ENCODE results near the gene TSPAN11.

TSPAN11 gene

DNA sequence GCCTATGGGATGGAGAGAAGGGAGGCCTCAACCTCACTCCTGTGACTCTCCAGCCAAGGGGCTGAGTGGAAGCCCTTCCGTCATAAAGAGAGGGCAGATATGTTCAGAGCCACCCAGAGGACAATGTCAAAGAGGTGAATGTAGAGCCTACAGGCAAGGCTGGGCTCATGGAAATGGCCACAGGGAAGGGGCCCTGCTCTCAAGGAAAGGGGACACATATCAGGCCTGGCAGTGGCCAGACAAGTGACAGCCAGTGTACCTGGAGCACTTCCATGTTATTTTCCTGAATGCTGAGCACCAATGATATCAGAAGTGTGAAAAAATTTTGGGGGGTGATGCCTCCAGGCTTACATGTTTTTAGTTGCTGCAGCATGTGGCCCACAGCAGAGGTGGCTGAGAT lies 110.5 kb downstream of the TSPAN11 start:
- no peak for DNase-seq (ENCODE audit: low read depth, low spot score)
- H3K4me3 ChIP-seq (ENCODE audit: insufficient read length, low read depth), result no peak overlapping the region
- H3K27me3 ChIP-seq (ENCODE audit: insufficient read depth, insufficient read length), result peaks cover 7% of the 10 kb centered on the region
- no peaks in the 10 kb centered on the region for H3K9me3 ChIP-seq (ENCODE audit: insufficient read depth, low read length)
- TF ChIP-seq ZNF274 (IDR thresholded peaks at IDR 0.05; ENCODE audit: low read depth, low read length), result no peak
- TF ChIP-seq YY1 (IDR thresholded peaks at IDR 0.05; ENCODE audit: insufficient read depth, insufficient read length), result no peak
- no peak for TF ChIP-seq SUZ12 (IDR thresholded peaks at IDR 0.05; ENCODE audit: extremely low read depth, insufficient read depth, insufficient read length)
- no peaks in the 10 kb centered on the region for H3K4me1 ChIP-seq (ENCODE audit: insufficient read depth, insufficient read length)
- no peaks in the 10 kb centered on the region for H3K36me3 ChIP-seq (ENCODE audit: insufficient read depth, insufficient read length, low read length)
- no peak overlapping the region for H3K9ac ChIP-seq (ENCODE audit: insufficient read length, low read depth)

DNA sequence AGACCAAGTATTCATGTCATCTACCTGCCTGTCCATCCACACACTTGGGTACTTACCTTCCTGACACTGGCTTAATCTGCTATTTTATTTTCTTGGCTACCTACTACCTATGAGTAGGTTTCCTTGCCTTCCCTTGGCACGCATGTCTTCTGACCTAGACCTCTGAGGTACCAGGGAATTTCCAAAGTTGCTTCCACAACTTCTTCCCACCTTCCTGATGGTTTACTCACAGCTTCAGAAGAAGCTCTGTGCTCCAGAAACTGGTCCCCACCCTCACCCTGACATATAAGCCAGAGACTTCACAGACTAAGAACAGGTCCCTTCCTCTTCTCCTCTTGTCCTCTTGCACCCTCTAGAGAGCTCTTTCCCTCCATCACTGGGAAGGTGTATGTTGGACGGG lies 111.4 kb downstream of the TSPAN11 start:
- Histone ChIP-seq H3K9ac (ENCODE audit: insufficient read length, low read depth) (no peak overlapping the region), H3K4me1 (ENCODE audit: insufficient read depth, insufficient read length) (no peaks in the 10 kb centered on the region), H3K9me3 (ENCODE audit: insufficient read depth, low read length) (no peaks in the 10 kb centered on the region), H3K4me3 (ENCODE audit: insufficient read length, low read depth) (no peak overlapping the region), H3K27me3 (ENCODE audit: insufficient read depth, insufficient read length) (peaks cover 5% of the 10 kb centered on the region), H3K36me3 (ENCODE audit: insufficient read depth, insufficient read length, low read length) (no peaks in the 10 kb centered on the region)
- no peak for DNase-seq (ENCODE audit: low read depth, low spot score)
- TF ChIP-seq YY1 (IDR thresholded peaks at IDR 0.05; ENCODE audit: insufficient read depth, insufficient read length) (no peak), SUZ12 (IDR thresholded peaks at IDR 0.05; ENCODE audit: extremely low read depth, insufficient read depth, insufficient read length) (no peak), ZNF274 (IDR thresholded peaks at IDR 0.05; ENCODE audit: low read depth, low read length) (no peak)

DNA sequence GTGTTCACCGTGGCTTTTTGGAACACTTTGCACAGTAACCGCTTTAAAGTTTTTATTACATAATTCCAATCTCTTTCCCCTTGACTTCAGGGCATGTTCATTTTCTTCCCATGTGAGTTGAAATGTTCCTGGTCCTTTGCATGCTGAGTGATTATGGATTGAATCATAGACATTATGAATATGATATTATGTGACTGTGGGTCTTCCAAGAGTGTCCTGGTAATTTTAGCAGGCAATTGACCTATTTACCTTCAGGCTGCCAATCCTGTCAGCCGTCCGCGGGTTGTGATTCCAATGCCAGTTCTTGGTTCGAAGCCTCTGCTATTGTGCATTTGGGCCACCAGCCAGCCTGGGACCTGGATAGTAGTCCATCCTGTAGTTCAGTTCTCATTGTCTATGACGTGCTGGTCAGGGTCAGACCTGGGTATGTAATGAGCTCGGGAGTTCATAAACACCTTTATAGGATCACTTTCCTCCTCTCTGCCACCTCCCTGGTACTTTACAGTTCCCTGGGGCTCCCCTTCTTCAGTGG lies 114.6 kb downstream of the TSPAN11 start:
- Histone ChIP-seq H3K9ac (ENCODE audit: insufficient read length, low read depth) (no peak overlapping the region), H3K9me3 (ENCODE audit: insufficient read depth, low read length) (no peaks in the 10 kb centered on the region), H3K27me3 (ENCODE audit: insufficient read depth, insufficient read length) (no peaks in the 10 kb centered on the region), H3K4me3 (ENCODE audit: insufficient read length, low read depth) (no peak overlapping the region), H3K36me3 (ENCODE audit: insufficient read depth, insufficient read length, low read length) (no peaks in the 10 kb centered on the region), H3K4me1 (ENCODE audit: insufficient read depth, insufficient read length) (no peaks in the 10 kb centered on the region)
- TF ChIP-seq ZNF274 (IDR thresholded peaks at IDR 0.05; ENCODE audit: low read depth, low read length), result no peak
- no peak for TF ChIP-seq SUZ12 (IDR thresholded peaks at IDR 0.05; ENCODE audit: extremely low read depth, insufficient read depth, insufficient read length)
- no peak for TF ChIP-seq YY1 (IDR thresholded peaks at IDR 0.05; ENCODE audit: insufficient read depth, insufficient read length)
- DNase-seq (ENCODE audit: low read depth, low spot score), result no peak

Measured in NT2/D1 (cell line).